Activated naive CD8-positive, alpha-beta T cell treated with anti-CD3 and anti-CD28 coated beads for 36 hours (primary cell): ENCODE measurements around the gene SAMD15. TPM values are rescaled to one million over a fixed set of nuclear protein-coding genes. Genes with fewer than 3 reads are reported as not detected.
"Not testable (repeated sequence)": the region's sequence is repeated elsewhere in the genome, so short reads cannot be mapped to it uniquely, and the experiment has no call there.

Source experiments
- DNase-seq: peaks from one replicate; pipeline ENCODE4 v3.0.0; 2021
- H3K27ac Mint-ChIP-seq: one replicate; pipeline ENCODE4 v1.8.0; 2022; ENCODE audit warnings: mild to moderate bottlenecking, moderate library complexity, mixed read lengths
- H3K27me3 Mint-ChIP-seq: one replicate; pipeline ENCODE4 v1.8.0; 2022; ENCODE audit warnings: mild to moderate bottlenecking, mixed read lengths
- H3K36me3 Mint-ChIP-seq: one replicate; pipeline ENCODE4 v1.8.0; 2021; ENCODE audit warnings: mild to moderate bottlenecking, mixed read lengths
- H3K4me1 Mint-ChIP-seq: one replicate; pipeline ENCODE4 v1.8.0; 2021; ENCODE audit warnings: mixed read lengths
- H3K4me3 Mint-ChIP-seq: one replicate; pipeline ENCODE4 v1.8.0; 2022; ENCODE audit warnings: mild to moderate bottlenecking, moderate library complexity, mixed read lengths
- H3K9me3 Mint-ChIP-seq: one replicate; pipeline ENCODE4 v1.8.0; 2022; ENCODE audit warnings: mixed read lengths
- total RNA-seq, 2 experiments: library from RNA; stranded (reverse); gene quantifications; one replicate each; pipeline ENCODE4 v1.2.3, GENCODE V29; 2021

SAMD15 gene
- under 1 TPM; 0.34 to 0.45 TPM for total RNA-seq

- Mint-ChIP-seq H3K4me1 (peaks cover 38% of the 10 kb centered on the region), H3K4me3 (peak within 1 kb of the TSS; percentile 93), H3K27ac (peak within 1 kb of the TSS; percentile 92), H3K36me3 (peaks cover 34% of the 10 kb centered on the region), H3K27me3 (no peaks in the 10 kb centered on the region), H3K9me3 (peaks cover 6% of the 10 kb centered on the region)
- DNase-seq, result peak; percentile 88
These were observed at the start of gene SAMD15, which contains the start of gene TMED8 for GRCh38 chr14:77376771-77377501. Gene SAMD15 (plus strand): TSS chr14:77377379. CDS start chr14:77377419, 40 bp downstream. Gene TMED8 (minus strand): TSS chr14:77377094. CDS start chr14:77377053, 41 bp downstream.

GRCh38 chr14:77329872-77330271, 47.3 kb upstream of the SAMD15 start:
- H3K9me3 Mint-ChIP-seq, result no peaks in the 10 kb centered on the region
- no peak overlapping the region for H3K27ac Mint-ChIP-seq
- no peak for DNase-seq
- no peaks in the 10 kb centered on the region for H3K27me3 Mint-ChIP-seq
- no peak overlapping the region for H3K4me3 Mint-ChIP-seq
- no peaks in the 10 kb centered on the region for H3K36me3 Mint-ChIP-seq
- no peaks in the 10 kb centered on the region for H3K4me1 Mint-ChIP-seq

- DNase-seq, result no peak
- Mint-ChIP-seq H3K4me3 (no peak overlapping the region), H3K4me1 (no peaks in the 10 kb centered on the region), H3K27me3 (no peaks in the 10 kb centered on the region), H3K27ac (no peak overlapping the region), H3K36me3 (no peaks in the 10 kb centered on the region), H3K9me3 (no peaks in the 10 kb centered on the region)
These were observed 41.6 kb upstream of the SAMD15 start for GRCh38 chr14:77335576-77335975.

- H3K9me3 Mint-ChIP-seq, H3K4me3 Mint-ChIP-seq, DNase-seq, H3K27ac Mint-ChIP-seq, H3K36me3 Mint-ChIP-seq, H3K4me1 Mint-ChIP-seq, H3K27me3 Mint-ChIP-seq: not testable (repeated sequence)
These were observed 39.9 kb upstream of the SAMD15 start for GRCh38 chr14:77337255-77337654.

GRCh38 chr14:77337880-77338279, 39.3 kb upstream of the SAMD15 start:
- Mint-ChIP-seq H3K4me1 (no peaks in the 10 kb centered on the region), H3K27ac (no peak overlapping the region), H3K27me3 (no peaks in the 10 kb centered on the region), H3K4me3 (no peak overlapping the region), H3K36me3 (no peaks in the 10 kb centered on the region), H3K9me3 (no peaks in the 10 kb centered on the region)
- no peak for DNase-seq

GRCh38 chr14:77338302-77338701, 38.9 kb upstream of the SAMD15 start:
- Mint-ChIP-seq H3K36me3 (no peaks in the 10 kb centered on the region), H3K27ac (no peak overlapping the region), H3K4me1 (no peaks in the 10 kb centered on the region), H3K27me3 (no peaks in the 10 kb centered on the region), H3K4me3 (no peak overlapping the region), H3K9me3 (no peaks in the 10 kb centered on the region)
- DNase-seq, result no peak

- no peak overlapping the region for H3K27ac Mint-ChIP-seq
- H3K27me3 Mint-ChIP-seq, result no peaks in the 10 kb centered on the region
- no peaks in the 10 kb centered on the region for H3K4me1 Mint-ChIP-seq
- H3K4me3 Mint-ChIP-seq, result no peak overlapping the region
- H3K9me3 Mint-ChIP-seq, result no peaks in the 10 kb centered on the region
- no peaks in the 10 kb centered on the region for H3K36me3 Mint-ChIP-seq
- no peak for DNase-seq
These were observed 37.8 kb upstream of the SAMD15 start for GRCh38 chr14:77339407-77339806.

- Mint-ChIP-seq H3K36me3 (no peaks in the 10 kb centered on the region), H3K4me1 (no peaks in the 10 kb centered on the region), H3K9me3 (no peaks in the 10 kb centered on the region), H3K27ac (no peak overlapping the region), H3K4me3 (no peak overlapping the region), H3K27me3 (no peaks in the 10 kb centered on the region)
- no peak for DNase-seq
These were observed 36.8 kb upstream of the SAMD15 start for GRCh38 chr14:77340389-77340788.

GRCh38 chr14:77342726-77343397, 34.3 kb upstream of the SAMD15 start:
- Mint-ChIP-seq H3K4me3 (no peak overlapping the region), H3K4me1 (peaks cover 2% of the 10 kb centered on the region), H3K9me3 (no peaks in the 10 kb centered on the region), H3K27ac (no peak overlapping the region), H3K36me3 (no peaks in the 10 kb centered on the region), H3K27me3 (no peaks in the 10 kb centered on the region)
- no peak for DNase-seq

GRCh38 chr14:77343662-77344061, 33.5 kb upstream of the SAMD15 start:
- Mint-ChIP-seq H3K36me3 (no peaks in the 10 kb centered on the region), H3K9me3 (no peaks in the 10 kb centered on the region), H3K4me3 (no peak overlapping the region), H3K27ac (no peak overlapping the region), H3K4me1 (peaks cover 2% of the 10 kb centered on the region), H3K27me3 (no peaks in the 10 kb centered on the region)
- DNase-seq, result no peak

GRCh38 chr14:77344377-77344996, 32.7 kb upstream of the SAMD15 start:
- Mint-ChIP-seq H3K4me1 (peaks cover 2% of the 10 kb centered on the region), H3K4me3 (no peak overlapping the region), H3K36me3 (peaks cover 2% of the 10 kb centered on the region), H3K27me3 (no peaks in the 10 kb centered on the region), H3K9me3 (no peaks in the 10 kb centered on the region), H3K27ac (no peak overlapping the region)
- DNase-seq, result no peak

- DNase-seq, result no peak
- Mint-ChIP-seq H3K27ac (no peak overlapping the region), H3K4me3 (no peak overlapping the region), H3K4me1 (peaks cover 2% of the 10 kb centered on the region), H3K36me3 (peaks cover 9% of the 10 kb centered on the region), H3K9me3 (no peaks in the 10 kb centered on the region), H3K27me3 (no peaks in the 10 kb centered on the region)
These were observed 30.7 kb upstream of the SAMD15 start for GRCh38 chr14:77346495-77346894.

GRCh38 chr14:77347751-77348150, 29.4 kb upstream of the SAMD15 start:
- Mint-ChIP-seq H3K36me3 (peaks cover 9% of the 10 kb centered on the region), H3K4me1 (peaks cover 2% of the 10 kb centered on the region), H3K9me3 (no peaks in the 10 kb centered on the region), H3K4me3 (no peak overlapping the region), H3K27me3 (no peaks in the 10 kb centered on the region), H3K27ac (peak overlapping the region; percentile 38)
- DNase-seq, result no peak

- H3K27ac Mint-ChIP-seq, result no peak overlapping the region
- peaks cover 2% of the 10 kb centered on the region for H3K4me1 Mint-ChIP-seq
- H3K9me3 Mint-ChIP-seq, result no peaks in the 10 kb centered on the region
- no peaks in the 10 kb centered on the region for H3K27me3 Mint-ChIP-seq
- no peak for DNase-seq
- no peak overlapping the region for H3K4me3 Mint-ChIP-seq
- peaks cover 9% of the 10 kb centered on the region for H3K36me3 Mint-ChIP-seq
These were observed 23.6 kb upstream of the SAMD15 start for GRCh38 chr14:77353469-77354141.

GRCh38 chr14:77355811-77356210, 21.4 kb upstream of the SAMD15 start:
- Mint-ChIP-seq H3K36me3 (peaks cover 3% of the 10 kb centered on the region), H3K9me3 (no peaks in the 10 kb centered on the region), H3K4me1 (peaks cover 5% of the 10 kb centered on the region), H3K27me3 (no peaks in the 10 kb centered on the region), H3K27ac (no peak overlapping the region), H3K4me3 (no peak overlapping the region)
- DNase-seq, result no peak
